Subcutaneous abdominal adipose tissue (tissue), 5 donors: Measurements from ENCODE around the gene HELZ.
"Not testable (repeated sequence)": the region's sequence is repeated elsewhere in the genome, so short reads cannot be mapped to it uniquely, and the experiment has no call there.

Experiments
- H3K27ac ChIP-seq: one replicate; pipeline ENCODE4 v1.7.0; 2013; ENCODE audit warnings: low read depth, mild to moderate bottlenecking, inconsistent platforms, low read length, moderate library complexity
- H3K27me3 ChIP-seq, 5 donors: one replicate each; pipeline ENCODE4 v1.7.0; 2013; ENCODE audit warnings: low read length in 5 of 5, inconsistent platforms in 1 of 5; ENCODE audit not compliant: control insufficient read depth in 5 of 5, insufficient read depth in 4 of 5
- H3K36me3 ChIP-seq, 5 donors: one replicate each; pipeline ENCODE4 v1.7.0; 2013; ENCODE audit warnings: low read length in 5 of 5; ENCODE audit not compliant: control insufficient read depth in 5 of 5, insufficient read depth in 5 of 5
- H3K4me1 ChIP-seq, 5 donors: one replicate each; pipeline ENCODE4 v1.7.0; 2013; ENCODE audit warnings: low read length in 5 of 5, mild to moderate bottlenecking in 3 of 5, moderate library complexity in 1 of 5; ENCODE audit not compliant: control insufficient read depth in 5 of 5, insufficient read depth in 5 of 5
- H3K4me3 ChIP-seq, 5 donors: one replicate each; pipeline ENCODE4 v1.7.0; 2013; ENCODE audit warnings: low read length in 5 of 5, low read depth in 1 of 5
- H3K9ac ChIP-seq, 5 donors: one replicate each; pipeline ENCODE4 v1.7.0; 2013; ENCODE audit warnings: low read length in 5 of 5, mild to moderate bottlenecking in 4 of 5, moderate library complexity in 3 of 5
- H3K9me3 ChIP-seq, 5 donors: one replicate each; pipeline ENCODE4 v1.7.0; 2013; ENCODE audit warnings: low read length in 5 of 5; ENCODE audit not compliant: control insufficient read depth in 5 of 5
- donor health status: healthy.
- donor health status: healthy.
- donor health status: healthy.
- donor health status: healthy.
- donor health status: healthy.

HELZ gene

DNA sequence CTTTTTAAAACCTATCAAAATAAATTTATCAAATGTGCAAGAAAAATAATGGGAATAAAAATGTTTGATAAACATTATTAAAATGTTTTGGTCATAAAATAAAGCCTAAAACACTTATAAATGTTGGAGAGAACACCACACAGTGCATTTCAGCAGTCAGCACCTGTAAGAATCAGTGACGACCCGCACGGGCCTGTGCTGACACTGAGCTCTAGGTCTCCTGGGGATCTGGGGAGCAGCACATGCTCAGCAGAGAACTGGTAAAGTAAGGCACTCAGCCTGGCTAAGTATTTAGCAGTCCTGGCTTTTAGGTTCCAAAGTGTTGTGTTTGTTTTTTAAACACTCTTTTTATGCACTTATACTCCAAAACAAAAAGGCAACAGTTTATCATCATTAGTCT, 46.9 kb downstream of the HELZ start:
- Histone ChIP-seq H3K4me1 (peaks cover 0 to 10% (median 4%) of the 10 kb centered on the region in 5 donors), H3K27me3 (no peaks in the 10 kb centered on the region), H3K9me3 (no peaks in the 10 kb centered on the region), H3K4me3 (no peak overlapping the region), H3K9ac (no peak overlapping the region), H3K36me3 (peaks cover 17 to 58% (median 32%) of the 10 kb centered on the region in 5 donors), H3K27ac (no peak overlapping the region)

- Histone ChIP-seq H3K4me1 (peaks cover 0 to 10% (median 4%) of the 10 kb centered on the region in 5 donors), H3K36me3 (peaks cover 17 to 54% (median 28%) of the 10 kb centered on the region in 5 donors)
- H3K9me3 ChIP-seq, H3K4me3 ChIP-seq, H3K27ac ChIP-seq, H3K9ac ChIP-seq, H3K27me3 ChIP-seq: not testable (repeated sequence)
Observed at GRCh38 chr17:67197023-67197422, 48.0 kb downstream of the HELZ start.

GRCh38 chr17:67196422-67196821, 48.6 kb downstream of the HELZ start:
- Histone ChIP-seq H3K4me3 (no peak overlapping the region), H3K27me3 (no peaks in the 10 kb centered on the region), H3K9me3 (no peaks in the 10 kb centered on the region), H3K27ac (no peak overlapping the region), H3K4me1 (peaks cover 0 to 10% (median 4%) of the 10 kb centered on the region in 5 donors), H3K36me3 (peaks cover 16 to 54% (median 28%) of the 10 kb centered on the region in 5 donors), H3K9ac (no peak overlapping the region)

DNA sequence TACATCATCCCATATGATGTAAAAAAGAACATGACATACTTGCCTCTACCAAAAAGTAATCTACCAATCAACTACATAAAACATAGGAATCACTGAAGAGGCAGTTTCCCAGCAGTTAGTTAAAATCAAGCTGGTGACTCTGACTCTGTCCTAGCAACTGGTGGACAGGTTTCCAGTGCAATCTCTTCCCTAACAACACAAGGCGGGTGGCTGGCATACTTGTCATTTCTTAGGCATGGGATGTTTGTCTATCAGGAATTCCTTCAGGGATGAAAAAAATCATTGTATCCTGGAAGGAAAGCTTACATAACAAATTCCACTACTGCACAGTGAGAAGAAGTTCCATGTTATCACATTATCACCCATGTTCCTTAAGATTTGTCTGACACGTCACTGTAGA, 50.9 kb downstream of the HELZ start:
- no peak overlapping the region for H3K9ac ChIP-seq
- H3K9me3 ChIP-seq: no peaks in the 10 kb centered on the region
- peaks cover 0 to 10% (median 4%) of the 10 kb centered on the region in 5 donors for H3K4me1 ChIP-seq
- H3K27ac ChIP-seq: no peak overlapping the region
- no peaks in the 10 kb centered on the region for H3K27me3 ChIP-seq
- no peak overlapping the region for H3K4me3 ChIP-seq
- H3K36me3 ChIP-seq: peaks cover 14 to 35% (median 16%) of the 10 kb centered on the region in 5 donors

DNA sequence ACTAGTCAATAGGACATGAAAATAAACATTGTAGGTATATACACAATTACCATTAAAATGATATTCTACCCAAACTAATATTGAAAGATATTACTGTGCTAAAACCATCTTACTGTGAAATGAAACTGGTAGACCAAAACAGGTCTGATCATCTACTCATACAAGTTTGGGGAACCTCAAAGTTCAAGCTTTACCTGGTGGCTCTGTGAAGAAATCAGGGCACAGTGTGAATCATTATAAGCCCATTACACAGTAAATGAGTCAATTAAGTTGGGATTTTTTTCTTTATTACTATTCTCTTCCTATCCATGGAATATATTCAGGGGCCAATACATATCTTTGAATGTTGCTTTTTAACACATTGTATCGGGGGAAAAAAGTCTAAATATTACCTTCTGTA, 57.1 kb downstream of the HELZ start:
- no peak overlapping the region for H3K9ac ChIP-seq
- no peaks in the 10 kb centered on the region for H3K9me3 ChIP-seq
- H3K27me3 ChIP-seq: no peaks in the 10 kb centered on the region

DNA sequence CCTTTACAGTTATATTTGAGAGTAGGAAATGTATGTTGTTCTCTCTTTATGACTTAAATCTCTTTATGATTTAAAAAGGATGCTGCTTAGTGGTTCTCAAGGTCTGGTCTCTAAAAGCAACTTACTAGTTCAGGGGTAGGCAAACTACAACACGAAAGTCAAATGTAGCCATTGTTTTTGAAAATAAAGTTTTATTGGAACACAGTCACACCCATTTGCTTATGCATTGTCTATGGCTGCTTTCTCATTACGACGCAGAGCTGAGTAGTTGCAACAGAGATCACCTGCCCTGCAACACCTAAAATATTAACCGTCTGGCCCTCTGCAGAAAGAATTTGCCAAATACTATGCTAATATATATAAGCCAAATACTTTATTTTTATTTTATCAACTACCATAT, 58.2 kb downstream of the HELZ start:
- H3K4me1 ChIP-seq: peaks cover 0 to 18% (median 9%) of the 10 kb centered on the region in 5 donors
- no peaks in the 10 kb centered on the region for H3K27me3 ChIP-seq
- no peak overlapping the region for H3K27ac ChIP-seq
- H3K9ac ChIP-seq: no peak overlapping the region
- peaks cover 11 to 25% (median 20%) of the 10 kb centered on the region in 5 donors for H3K36me3 ChIP-seq
- H3K4me3 ChIP-seq: no peak overlapping the region
- H3K9me3 ChIP-seq: no peaks in the 10 kb centered on the region

More for the DNA sequence above, 57.1 kb downstream of the HELZ start:
- Histone ChIP-seq H3K4me1 (peaks cover 0 to 17% (median 9%) of the 10 kb centered on the region in 5 donors), H3K27ac (no peak overlapping the region), H3K36me3 (peaks cover 8 to 25% (median 20%) of the 10 kb centered on the region in 5 donors), H3K4me3 (no peak overlapping the region)

GRCh38 chr17:67183531-67183930, 61.5 kb downstream of the HELZ start:
- Histone ChIP-seq H3K36me3 (peaks cover 10 to 21% (median 16%) of the 10 kb centered on the region in 5 donors), H3K27ac (peak overlapping the region; percentile 7), H3K9ac (no peak overlapping the region), H3K27me3 (no peaks in the 10 kb centered on the region), H3K9me3 (no peaks in the 10 kb centered on the region), H3K4me1 (peaks cover 0 to 18% (median 9%) of the 10 kb centered on the region in 5 donors), H3K4me3 (no peak overlapping the region)

GRCh38 chr17:67181825-67182224, 63.2 kb downstream of the HELZ start:
- Histone ChIP-seq H3K27ac (no peak overlapping the region), H3K27me3 (no peaks in the 10 kb centered on the region), H3K9ac (no peak overlapping the region), H3K9me3 (no peaks in the 10 kb centered on the region), H3K36me3 (peaks cover 10 to 16% (median 13%) of the 10 kb centered on the region in 5 donors), H3K4me1 (peaks cover 0 to 18% (median 9%) of the 10 kb centered on the region in 5 donors), H3K4me3 (no peak overlapping the region)

DNA sequence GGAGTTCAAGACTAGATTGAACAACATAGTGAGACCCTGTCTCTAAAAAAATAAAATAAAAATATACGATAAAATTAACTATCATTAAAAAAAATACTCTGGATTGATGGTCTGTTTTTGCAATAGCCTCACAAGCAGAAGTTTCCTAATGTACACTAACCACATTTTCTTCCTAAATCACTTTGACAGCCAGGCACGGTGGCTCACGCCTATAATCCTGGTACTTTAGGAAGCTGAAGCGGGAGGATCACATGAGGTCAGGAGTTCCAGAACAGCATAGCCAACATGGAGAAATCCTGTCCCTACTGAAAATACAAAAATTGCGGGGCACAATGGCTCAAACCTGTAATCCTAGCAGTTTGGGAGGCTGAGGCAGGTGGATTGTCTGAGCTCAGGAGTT, 64.7 kb downstream of the HELZ start:
- no peaks in the 10 kb centered on the region for H3K9me3 ChIP-seq
- H3K9ac ChIP-seq: no peak overlapping the region
- H3K36me3 ChIP-seq: peaks cover 14 to 22% (median 20%) of the 10 kb centered on the region in 5 donors
- H3K27me3 ChIP-seq: no peaks in the 10 kb centered on the region
- H3K4me3 ChIP-seq: no peak overlapping the region
- H3K4me1 ChIP-seq: peaks cover 0 to 13% (median 9%) of the 10 kb centered on the region in 5 donors
- no peak overlapping the region for H3K27ac ChIP-seq

DNA sequence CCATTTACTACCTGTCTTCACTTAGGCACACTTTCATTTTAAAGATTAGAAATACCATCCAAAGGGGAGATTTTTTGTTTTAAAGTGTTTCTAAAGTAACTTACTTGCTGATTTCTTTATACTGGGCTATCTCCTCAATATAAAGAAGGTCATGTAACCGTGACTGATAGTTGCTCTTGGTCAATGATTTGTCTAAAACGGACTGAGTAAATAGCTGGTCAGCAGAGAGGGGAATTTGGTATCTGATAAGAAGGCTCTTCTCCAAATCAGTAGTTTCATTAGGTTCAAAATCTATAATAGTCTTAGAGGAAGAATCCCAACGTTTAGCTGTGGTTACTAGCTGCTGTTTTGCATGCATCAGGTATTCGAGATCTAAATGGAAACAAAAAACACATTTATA, 66.4 kb downstream of the HELZ start:
- H3K36me3 ChIP-seq: peaks cover 14 to 29% (median 23%) of the 10 kb centered on the region in 5 donors
- no peak overlapping the region for H3K27ac ChIP-seq

More for the DNA sequence above, 66.4 kb downstream of the HELZ start:
- Histone ChIP-seq H3K9me3 (no peaks in the 10 kb centered on the region), H3K9ac (no peak overlapping the region), H3K27me3 (no peaks in the 10 kb centered on the region), H3K4me1 (peaks cover 0 to 6% (median 3%) of the 10 kb centered on the region in 5 donors), H3K4me3 (no peak overlapping the region)
